Aorta (tissue), 5 donors: ENCODE data around the gene GRB10. TPM values are rescaled to one million over a fixed set of nuclear protein-coding genes. Genes with fewer than 3 reads are reported as not detected.
A peak's percentile ranks its signal among the peaks of the same experiment; 100 is the strongest.

Experiments used
- ATAC-seq: fragments of 200-7000 bp; cut with Tn5 transposase; one replicate; pipeline ENCODE4 v1.9.1; 2022; ENCODE audit warnings: moderate library complexity; ENCODE audit not compliant: low FRiP score
- DNase-seq, 2 donors: peaks; one replicate each; pipeline ENCODE4 v3.0.0-alpha.2; 2020
- H3K27ac ChIP-seq, 2 donors: one replicate each; pipeline ENCODE4 v1.5.1; 2013; ENCODE audit warnings: low read length in 2 of 2, mild to moderate bottlenecking in 2 of 2, moderate library complexity in 2 of 2, control low read depth in 1 of 2, inconsistent platforms in 1 of 2, low read depth in 1 of 2
- H3K27me3 ChIP-seq, 2 donors: one replicate each; pipeline ENCODE4 v1.6.1; 2013; ENCODE audit warnings: control low read depth in 1 of 2, low read length in 1 of 2, mild to moderate bottlenecking in 1 of 2, moderate library complexity in 1 of 2; ENCODE audit not compliant: insufficient read depth in 2 of 2, control insufficient read depth in 1 of 2
- H3K36me3 ChIP-seq, 2 donors: one replicate each; pipeline ENCODE4 v1.6.1; 2013; ENCODE audit warnings: control low read depth in 1 of 2, low read length in 1 of 2, mild to moderate bottlenecking in 1 of 2; ENCODE audit not compliant: insufficient read depth in 2 of 2, control insufficient read depth in 1 of 2
- H3K4me1 ChIP-seq, 2 donors: one replicate each; pipeline ENCODE4 v1.6.1; 2013; ENCODE audit warnings: low read length in 2 of 2, control low read depth in 1 of 2, mild to moderate bottlenecking in 1 of 2, moderate library complexity in 1 of 2; ENCODE audit not compliant: insufficient read depth in 2 of 2, control insufficient read depth in 1 of 2
- H3K4me3 ChIP-seq, 2 donors: one replicate each; pipeline ENCODE4 v1.5.1; 2013; ENCODE audit warnings: low read length in 2 of 2, control low read depth in 1 of 2, mild to moderate bottlenecking in 1 of 2
- H3K9me3 ChIP-seq: one replicate; pipeline ENCODE4 v1.6.1; 2013; ENCODE audit warnings: mild to moderate bottlenecking, low read length; ENCODE audit not compliant: control insufficient read depth
- WGBS, 2 donors: extraction: QIAGEN DNeasy Blood & Tissue Kit; methylation state at CpG; one replicate each; pipeline ENCODE4 v1.1.7; 2013; 5-methylcytosine and 5-hydroxymethylcytosine counted together
- intact Hi-C, 2 donors: fragments of 100-400 bp; cut with DNase I; formaldehyde crosslinking; loops; one replicate each; pipeline versions ENCODE4 v1.14.2 to v1.15.0; 2022
- polyA plus RNA-seq, 2 donors: library from polyadenylated mRNA; stranded (reverse); fragments of 200-250 nt; gene quantifications; one replicate each; pipeline ENCODE4 v1.2.3, GENCODE V29; 2013
- total RNA-seq, 2 donors: library from RNA; stranded (reverse); fragmentation: NEBNext Ultra II Directional; extraction: Animal tissue kit (Norgen Biotek cat#: 25700); gene quantifications; one replicate each; pipeline ENCODE4 v1.2.1, GENCODE V29; 2021
- donor health status: healthy with polysubstance abuse.
- donor health status: Bipolar disorder and iron deficiency.
- donor health status: DM: no; HTN: no; CAD: no.
- donor health status: DM: no; HTN: no; CAD: no.
- donor health status: DM: yes; HTN: yes; CAD: no.

Gene GRB10
- total and polyA plus RNA-seq, 4 donors: 11.8 to 108 (median 63.8) TPM

- no peak overlapping the region for H3K27ac ChIP-seq
- H3K27me3 ChIP-seq: no peaks in the 10 kb centered on the region
- ATAC-seq: no peak
- no peaks in the 10 kb centered on the region for H3K9me3 ChIP-seq
- H3K36me3 ChIP-seq: no peaks in the 10 kb centered on the region
- peaks cover 0 to 2% of the 10 kb centered on the region in 2 donors for H3K4me1 ChIP-seq
- intact Hi-C loops: loop anchor here in 1 of 2 donors (5.0 kb wide), 1 partner anchor 42 kb away; no protein-coding TSS in a partner anchor
- no peak for DNase-seq
- no peak overlapping the region for H3K4me3 ChIP-seq
Observed at GRCh38 chr7:50735333-50735732, 47.4 kb downstream of the GRB10 start.

GRCh38 chr7:50734246-50734645 is 48.5 kb downstream of the GRB10 start:
- H3K4me3 ChIP-seq: no peak overlapping the region
- H3K9me3 ChIP-seq: no peaks in the 10 kb centered on the region
- no peaks in the 10 kb centered on the region for H3K27me3 ChIP-seq
- no peaks in the 10 kb centered on the region for H3K36me3 ChIP-seq
- H3K27ac ChIP-seq: no peak overlapping the region
- intact Hi-C loops: no loop called here
- WGBS, 2 donors: 96 to 98% methylated on average over 8 of the region's 8 CpGs
- ATAC-seq: no peak
- peak in 1 of 2 donors; percentile 33 for DNase-seq
- peaks cover 2 to 6% of the 10 kb centered on the region in 2 donors for H3K4me1 ChIP-seq

GRCh38 chr7:50733552-50733951 is 49.1 kb downstream of the GRB10 start:
- H3K27ac ChIP-seq: no peak overlapping the region
- H3K4me3 ChIP-seq: no peak overlapping the region
- ATAC-seq (no peak), DNase-seq (peak in 1 of 2 donors; percentile 43)
- no peaks in the 10 kb centered on the region for H3K9me3 ChIP-seq
- peaks cover 2 to 6% of the 10 kb centered on the region in 2 donors for H3K4me1 ChIP-seq
- WGBS, 2 donors: 73 to 80% methylated on average over 5 of the region's 5 CpGs
- no peaks in the 10 kb centered on the region for H3K27me3 ChIP-seq
- intact Hi-C loops: no loop called here
- no peaks in the 10 kb centered on the region for H3K36me3 ChIP-seq

GRCh38 chr7:50731703-50732582 is 50.8 kb downstream of the GRB10 start:
- intact Hi-C loops: no loop called here
- DNase-seq (peak in 1 of 2 donors; percentile 58), ATAC-seq (no peak)
- Histone ChIP-seq H3K4me1 (peaks cover 4 to 9% of the 10 kb centered on the region in 2 donors), H3K27me3 (no peaks in the 10 kb centered on the region), H3K4me3 (no peak overlapping the region), H3K27ac (no peak overlapping the region), H3K36me3 (no peaks in the 10 kb centered on the region), H3K9me3 (no peaks in the 10 kb centered on the region)
- 94 to 95% methylated on average over 21 of the region's 21 CpGs for WGBS, 2 donors

GRCh38 chr7:50730446-50731400 is 52.0 kb downstream of the GRB10 start:
- Histone ChIP-seq H3K4me3 (no peak overlapping the region), H3K27me3 (no peaks in the 10 kb centered on the region), H3K36me3 (no peaks in the 10 kb centered on the region), H3K27ac (peak overlapping the region in 1 of 2 donors; percentile 10), H3K4me1 (peaks cover 7 to 9% of the 10 kb centered on the region in 2 donors), H3K9me3 (no peaks in the 10 kb centered on the region)
- DNase-seq: peak in 1 of 2 donors; percentile 67
- intact Hi-C loops: no loop called here
- peak; percentile 58 for ATAC-seq
- 52 to 54% methylated on average over 12 of the region's 12 CpGs for WGBS, 2 donors

- Histone ChIP-seq H3K4me3 (no peak overlapping the region), H3K36me3 (no peaks in the 10 kb centered on the region), H3K4me1 (peaks cover 9% of the 10 kb centered on the region in 2 donors), H3K9me3 (no peaks in the 10 kb centered on the region), H3K27ac (no peak overlapping the region), H3K27me3 (no peaks in the 10 kb centered on the region)
- intact Hi-C loops: loop anchor here (5.0 kb wide), 2 partner anchors 62 to 73 kb away; no protein-coding TSS in a partner anchor
- WGBS, 2 donors: 64 to 70% methylated on average over 5 of the region's 5 CpGs
- ATAC-seq: peak; percentile 12
- DNase-seq: peak in 1 of 2 donors; percentile 28
Observed at GRCh38 chr7:50729962-50730361, 52.7 kb downstream of the GRB10 start.

DNA sequence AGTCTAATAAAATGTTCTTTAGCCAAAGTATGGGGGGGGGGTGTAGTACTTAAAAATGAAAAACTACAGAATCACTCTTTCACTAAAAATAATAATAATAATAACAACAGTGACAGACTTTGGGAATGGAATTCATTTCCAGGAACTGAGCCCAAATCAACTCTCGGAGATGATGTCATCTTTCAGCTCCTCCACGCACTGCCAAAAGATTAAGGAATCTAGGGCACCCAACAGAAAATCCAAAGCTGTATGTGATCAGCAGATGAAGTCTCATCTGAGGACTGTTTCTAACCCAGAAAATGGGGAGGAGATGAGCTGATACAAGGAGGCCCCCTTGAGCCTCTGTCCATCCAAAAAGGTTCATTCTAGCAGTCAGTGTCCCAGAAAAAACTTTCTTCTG is 54.5 kb downstream of the GRB10 start:
- Histone ChIP-seq H3K27ac (peak overlapping the region in 1 of 2 donors; percentile 81), H3K4me3 (no peak overlapping the region), H3K36me3 (no peaks in the 10 kb centered on the region), H3K9me3 (no peaks in the 10 kb centered on the region), H3K4me1 (peaks cover 9% of the 10 kb centered on the region in 2 donors), H3K27me3 (no peaks in the 10 kb centered on the region)
- ATAC-seq (peak; percentile 61), DNase-seq (no peak)
- 6 to 7% methylated on average over 2 of the region's 2 CpGs for WGBS, 2 donors
- intact Hi-C loops: loop anchor here (5.0 kb wide), 2 partner anchors 64 to 71 kb away; no protein-coding TSS in a partner anchor

- DNase-seq (no peak), ATAC-seq (no peak)
- Histone ChIP-seq H3K9me3 (no peaks in the 10 kb centered on the region), H3K4me3 (no peak overlapping the region), H3K36me3 (no peaks in the 10 kb centered on the region), H3K4me1 (peaks cover 9% of the 10 kb centered on the region in 2 donors), H3K27me3 (no peaks in the 10 kb centered on the region), H3K27ac (no peak overlapping the region)
- intact Hi-C loops: loop anchor here (5.0 kb wide), 2 partner anchors 65 to 70 kb away; no protein-coding TSS in a partner anchor
- 49 to 50% methylated on average over 2 of the region's 2 CpGs for WGBS, 2 donors
Observed at GRCh38 chr7:50727711-50728110, 55.0 kb downstream of the GRB10 start.
